Hematopoietic multipotent progenitor cell (in vitro differentiated cells): ENCODE measurements around the gene HSD17B8. TPM values are rescaled to one million over a fixed set of nuclear protein-coding genes. Genes with fewer than 3 reads are reported as not detected.

Experiments used
- DNase-seq, 3 donors: peaks; one replicate each; pipeline ENCODE4 v3.0.0-alpha.2; 2011 to 2015; ENCODE audit warnings: low read depth in 2 of 3, low spot score in 2 of 3
- total RNA-seq: library from RNA; depleted of rRNA; stranded (reverse); fragments of >200 nt; gene quantifications from one replicate; pipeline ENCODE4 v1.2.3, GENCODE V29; 2012

The HSD17B8 gene
- 55.7 TPM for total RNA-seq

GRCh38 chr6:33204415-33205190 lies at the start of gene HSD17B8:
Gene HSD17B8, plus strand, starts transcription at chr6:33204655. Its CDS starts 14 bp downstream, at chr6:33204669.
- DNase-seq: peak; percentile 66 to 93 (median 91)

GRCh38 chr6:33156561-33156960 lies 47.9 kb upstream of the HSD17B8 start:
- no peak for DNase-seq

- DNase-seq: no peak
Measured at GRCh38 chr6:33156964-33157363, 47.5 kb upstream of the HSD17B8 start.

GRCh38 chr6:33160096-33160495 lies 44.4 kb upstream of the HSD17B8 start:
- DNase-seq: no peak

GRCh38 chr6:33160728-33161344 lies 43.6 kb upstream of the HSD17B8 start:
- DNase-seq: peak in 2 of 3 donors; percentile 26 to 42

- DNase-seq: peak; percentile 63 to 77 (median 70)
Measured at GRCh38 chr6:33161354-33162331, 42.8 kb upstream of the HSD17B8 start.

- no peak for DNase-seq
Measured at GRCh38 chr6:33163540-33163939, 40.9 kb upstream of the HSD17B8 start.

- DNase-seq: no peak
Measured at GRCh38 chr6:33164176-33164575, 40.3 kb upstream of the HSD17B8 start.

- DNase-seq: no peak
Measured at GRCh38 chr6:33164665-33165373, 39.6 kb upstream of the HSD17B8 start.

GRCh38 chr6:33165581-33166258 lies 38.7 kb upstream of the HSD17B8 start:
- DNase-seq: no peak

GRCh38 chr6:33166363-33166762 lies 38.1 kb upstream of the HSD17B8 start:
- DNase-seq: no peak

- DNase-seq: no peak
Measured at GRCh38 chr6:33166811-33167210, 37.6 kb upstream of the HSD17B8 start.

- no peak for DNase-seq
Measured at GRCh38 chr6:33167374-33168283, 36.8 kb upstream of the HSD17B8 start.

GRCh38 chr6:33168284-33168601 lies 36.2 kb upstream of the HSD17B8 start:
- DNase-seq: no peak

GRCh38 chr6:33168639-33169038 lies 35.8 kb upstream of the HSD17B8 start:
- no peak for DNase-seq

GRCh38 chr6:33169291-33170175 lies 34.9 kb upstream of the HSD17B8 start:
- DNase-seq: no peak

GRCh38 chr6:33170176-33171015 lies 34.1 kb upstream of the HSD17B8 start:
- DNase-seq: no peak
